Measurements from ENCODE around the gene CBX7. TPM values are rescaled to one million over a fixed set of nuclear protein-coding genes. Genes with fewer than 3 reads are reported as not detected.

CBX7 gene
- total RNA-seq, 2 donors from 2014 or later = 170 to 174 TPM

DNA sequence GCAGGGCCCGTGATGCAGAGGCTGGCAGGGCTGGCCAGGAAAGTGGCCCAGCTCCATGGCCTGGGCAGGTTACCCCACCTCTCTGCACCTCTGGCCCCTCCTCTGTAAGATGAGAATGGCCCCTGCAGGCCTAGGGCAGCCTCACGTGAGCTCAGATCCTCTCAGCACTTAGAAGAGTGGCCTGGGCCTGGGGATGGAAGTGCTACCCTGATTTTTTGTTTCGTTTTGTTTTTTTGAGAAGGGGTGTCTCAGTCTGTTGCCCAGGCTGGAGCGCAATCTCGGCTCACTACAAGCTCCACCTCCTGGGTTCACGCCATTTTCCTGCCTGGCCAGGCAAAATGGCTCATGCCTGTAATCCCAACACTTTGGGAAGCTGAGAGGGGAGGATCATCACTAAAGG, 54.5 kb downstream of the CBX7 start:
- TF ChIP-seq, protein P1, sequence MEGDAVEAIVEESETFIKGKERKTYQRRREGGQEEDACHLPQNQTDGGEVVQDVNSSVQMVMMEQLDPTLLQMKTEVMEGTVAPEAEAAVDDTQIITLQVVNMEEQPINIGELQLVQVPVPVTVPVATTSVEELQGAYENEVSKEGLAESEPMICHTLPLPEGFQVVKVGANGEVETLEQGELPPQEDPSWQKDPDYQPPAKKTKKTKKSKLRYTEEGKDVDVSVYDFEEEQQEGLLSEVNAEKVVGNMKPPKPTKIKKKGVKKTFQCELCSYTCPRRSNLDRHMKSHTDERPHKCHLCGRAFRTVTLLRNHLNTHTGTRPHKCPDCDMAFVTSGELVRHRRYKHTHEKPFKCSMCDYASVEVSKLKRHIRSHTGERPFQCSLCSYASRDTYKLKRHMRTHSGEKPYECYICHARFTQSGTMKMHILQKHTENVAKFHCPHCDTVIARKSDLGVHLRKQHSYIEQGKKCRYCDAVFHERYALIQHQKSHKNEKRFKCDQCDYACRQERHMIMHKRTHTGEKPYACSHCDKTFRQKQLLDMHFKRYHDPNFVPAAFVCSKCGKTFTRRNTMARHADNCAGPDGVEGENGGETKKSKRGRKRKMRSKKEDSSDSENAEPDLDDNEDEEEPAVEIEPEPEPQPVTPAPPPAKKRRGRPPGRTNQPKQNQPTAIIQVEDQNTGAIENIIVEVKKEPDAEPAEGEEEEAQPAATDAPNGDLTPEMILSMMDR (IDR thresholded peaks at IDR 0.05) = no peak
- H3K4me3 ChIP-seq = no peak overlapping the region
- H3K4me1 ChIP-seq (ENCODE audit: control insufficient read depth in 1 of 2, low read depth in 2 of 2) = no peaks in the 10 kb centered on the region
- no peak for DNase-seq (ENCODE audit: low spot score)
- no peaks in the 10 kb centered on the region for H3K27me3 ChIP-seq (replicated peaks; ENCODE audit: insufficient read depth)
- H3K36me3 ChIP-seq = no peaks in the 10 kb centered on the region
- no peaks in the 10 kb centered on the region for H3K9me3 ChIP-seq
- no peak for ATAC-seq (ENCODE audit: insufficient number of reproducible peaks, low FRiP score, low read depth)
- H3K27ac ChIP-seq = no peak overlapping the region

DNA sequence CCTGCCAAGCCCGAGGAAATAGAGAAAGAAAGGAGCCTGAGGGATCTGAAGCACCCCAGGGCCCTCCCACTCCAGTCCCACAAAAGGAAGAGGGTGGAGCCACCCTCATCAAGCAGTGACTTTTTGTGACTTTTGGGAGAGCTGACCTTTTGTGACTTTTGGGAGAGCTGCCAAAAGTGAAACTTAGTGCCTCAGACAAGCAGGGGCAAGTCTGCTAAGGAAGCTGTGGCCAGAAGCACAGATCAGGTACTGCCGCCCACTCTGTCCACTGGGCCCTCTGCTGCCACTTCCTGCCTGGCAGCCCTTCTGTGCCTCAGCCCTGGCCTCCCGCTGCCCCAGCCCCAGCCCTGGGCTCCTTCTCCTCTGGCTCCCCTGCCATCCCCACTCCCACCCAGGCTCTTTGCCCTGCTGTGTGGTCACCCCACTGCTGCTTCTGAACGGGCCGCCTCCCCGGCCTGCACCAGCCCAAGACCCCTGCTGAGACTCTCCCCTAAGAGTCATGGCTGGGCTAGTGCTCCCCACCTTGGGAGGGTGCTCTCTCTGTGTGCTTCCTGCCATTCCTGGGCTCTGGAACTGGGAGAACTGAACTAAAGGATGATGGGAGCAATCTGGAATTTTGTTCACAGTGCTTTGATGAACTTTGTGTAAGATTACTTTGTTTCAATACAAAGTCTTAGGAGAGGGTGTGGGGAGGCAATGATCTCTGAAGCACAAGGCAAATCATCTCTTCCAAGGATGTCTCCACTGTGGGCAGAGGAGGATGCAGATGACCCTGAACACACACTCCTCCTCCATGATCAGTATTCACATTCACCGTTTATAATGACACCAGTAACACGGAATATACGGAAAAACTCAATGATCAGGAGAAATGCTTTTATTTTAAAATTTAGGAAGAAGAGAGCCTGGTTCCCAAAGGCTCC, 55.1 kb downstream of the CBX7 start, which contains the start of gene APOBEC3H:
APOBEC3H (plus strand) TSS at position 147 of the 923 bp plus-strand sequence. CDS start 3,035 bp downstream, outside the sequence.
- Histone ChIP-seq H3K4me1 (ENCODE audit: control insufficient read depth in 1 of 2, low read depth in 2 of 2) (no peaks in the 10 kb centered on the region), H3K4me3 (no peak within 1 kb of the TSS), H3K27me3 (replicated peaks; ENCODE audit: insufficient read depth) (no peaks in the 10 kb centered on the region), H3K27ac (no peak within 1 kb of the TSS), H3K9me3 (no peaks in the 10 kb centered on the region), H3K36me3 (no peaks in the 10 kb centered on the region)
- ATAC-seq (ENCODE audit: insufficient number of reproducible peaks, low FRiP score, low read depth) = no peak
- TF ChIP-seq, protein P1 (IDR thresholded peaks at IDR 0.05) = no peak
- no peak for DNase-seq (ENCODE audit: low spot score)

DNA sequence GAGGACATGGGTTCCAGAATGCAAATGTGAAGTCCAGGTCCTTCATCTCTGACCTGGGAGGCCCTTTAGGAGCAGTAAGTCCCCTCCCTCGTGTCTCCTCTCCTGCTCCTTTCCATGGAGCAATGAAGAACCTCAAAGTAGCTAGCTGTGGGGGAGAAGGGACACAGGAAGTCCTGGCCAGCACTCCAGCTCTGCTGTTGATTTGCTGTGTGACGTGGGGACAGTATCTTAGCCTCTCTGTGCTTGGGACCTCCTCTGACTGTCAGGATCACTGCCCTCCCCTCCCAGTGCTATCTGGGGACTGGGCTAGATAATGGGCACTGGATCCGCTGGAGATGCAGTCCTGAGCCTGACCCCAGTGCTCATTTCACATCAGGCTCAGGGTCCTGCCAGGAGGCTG, 56.5 kb downstream of the CBX7 start:
- ATAC-seq (ENCODE audit: insufficient number of reproducible peaks, low FRiP score, low read depth) = no peak
- no peaks in the 10 kb centered on the region for H3K36me3 ChIP-seq
- no peak for DNase-seq (ENCODE audit: low spot score)

DNA sequence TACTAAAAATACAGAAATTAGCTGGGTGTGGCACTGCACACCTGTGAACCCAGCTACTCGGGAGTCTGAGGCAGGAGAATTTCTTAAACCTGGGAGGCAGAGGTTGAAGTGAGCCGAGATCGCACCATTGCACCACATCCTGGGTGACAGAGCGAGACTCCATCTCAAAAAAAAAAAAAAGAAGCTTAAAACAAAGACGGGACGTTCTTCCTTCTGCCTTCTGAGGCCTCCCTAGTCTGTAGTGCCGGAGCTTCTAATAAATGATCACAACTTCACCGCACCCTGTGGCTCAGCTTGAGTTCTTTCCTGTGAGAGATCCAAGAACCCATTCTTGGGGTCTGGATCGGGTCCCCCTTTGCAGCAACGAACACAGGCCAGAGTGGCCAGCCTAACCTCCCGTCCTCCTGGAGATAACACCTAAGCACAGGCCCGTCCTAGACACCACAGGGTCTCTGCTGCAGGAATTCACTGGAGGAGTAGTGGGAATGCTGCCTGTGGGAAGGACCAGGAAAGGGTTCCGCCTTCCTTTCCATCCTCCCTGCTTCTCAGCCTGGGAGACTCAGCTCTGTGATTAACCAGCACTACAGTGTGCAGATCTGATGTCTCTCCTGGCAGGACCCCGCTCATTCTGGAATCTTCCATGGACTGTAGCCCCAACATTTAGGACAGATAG, 57.6 kb downstream of the CBX7 start:
- DNase-seq (ENCODE audit: low spot score) (no peak), ATAC-seq (ENCODE audit: insufficient number of reproducible peaks, low FRiP score, low read depth) (no peak)
- Histone ChIP-seq H3K27ac (no peak overlapping the region), H3K36me3 (no peaks in the 10 kb centered on the region), H3K9me3 (no peaks in the 10 kb centered on the region), H3K4me1 (ENCODE audit: control insufficient read depth in 1 of 2, low read depth in 2 of 2) (no peaks in the 10 kb centered on the region), H3K27me3 (replicated peaks; ENCODE audit: insufficient read depth) (no peaks in the 10 kb centered on the region), H3K4me3 (no peak overlapping the region)
- TF ChIP-seq, protein P1 (IDR thresholded peaks at IDR 0.05) = no peak

More for the DNA sequence above, 56.5 kb downstream of the CBX7 start:
- TF ChIP-seq, protein P1 (IDR thresholded peaks at IDR 0.05) = no peak
- Histone ChIP-seq H3K27ac (no peak overlapping the region), H3K4me3 (no peak overlapping the region), H3K9me3 (no peaks in the 10 kb centered on the region), H3K4me1 (ENCODE audit: control insufficient read depth in 1 of 2, low read depth in 2 of 2) (no peaks in the 10 kb centered on the region), H3K27me3 (replicated peaks; ENCODE audit: insufficient read depth) (no peaks in the 10 kb centered on the region)

All from thoracic aorta (tissue), 2 donors.